ENCODE data around the gene SLC25A12.

DNA sequence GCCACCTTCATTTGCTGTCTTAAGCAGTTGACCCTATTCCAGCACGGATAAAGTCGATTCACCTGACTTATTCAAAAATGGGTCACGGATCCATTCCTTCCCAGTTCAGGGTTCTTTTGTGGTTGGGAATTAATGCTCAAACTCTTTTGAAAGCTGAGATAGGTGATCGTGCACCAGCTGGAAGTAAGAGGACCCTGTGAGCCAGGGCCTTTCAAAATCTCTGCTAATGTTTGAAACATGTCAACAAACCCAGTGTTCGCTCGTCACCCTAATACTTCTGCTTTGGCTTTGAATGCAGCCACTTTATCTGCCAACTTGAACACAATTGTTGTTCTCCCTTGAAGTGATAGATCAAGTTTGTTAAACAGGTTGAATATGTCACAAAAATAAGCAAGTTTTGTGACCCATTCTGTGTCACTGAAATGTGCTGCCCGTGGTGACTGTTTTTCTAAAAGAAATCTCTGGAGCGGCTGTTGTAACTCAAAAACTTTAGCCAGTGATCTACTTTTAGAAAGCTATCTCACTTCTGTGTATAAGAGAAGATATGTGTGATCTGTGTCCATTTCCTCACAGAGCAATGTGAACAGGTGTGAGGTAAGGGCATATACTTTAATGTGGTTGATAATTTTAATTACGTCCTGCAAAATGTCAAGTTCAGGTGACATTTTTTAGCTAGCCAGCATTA lies 45.2 kb upstream of the SLC25A12 start:
- TF ChIP-seq CTCF (IDR thresholded peaks at IDR 0.05) (no peak), POLR2A (IDR thresholded peaks at IDR 0.05) (no peak)

Measured in Peyer's patch (tissue), 4 donors.